AG04449 (cell line): ENCODE data around the gene SPATA31E1.

ENCODE experiments used
- CTCF ChIA-PET: fragments of 350-600 bp; formaldehyde crosslinking; extraction: SDS; loops from one replicate; lab custom pipeline; 2021; ENCODE audit warnings: antibody characterized with exemption; lab: Yijun Ruan, JAX
- POLR2A ChIA-PET: fragments of 400-600, 350-600 bp; formaldehyde crosslinking; extraction: SDS; loops from one replicate; lab custom pipeline; 2020; ENCODE audit warnings: antibody characterized with exemption, inconsistent platforms; lab: Yijun Ruan, JAX
- DNase-seq: peaks from one replicate; pipeline ENCODE4 v3.0.0-alpha.2; 2010; ENCODE audit warnings: low read depth, low spot score
- H3K4me3 ChIP-seq: 2 replicates; pipeline ENCODE4 v1.5.1; 2011; ENCODE audit warnings: low read depth, mild to moderate bottlenecking, control low read depth, low read length
- TF ChIP-seq, protein P1 (sequence below): IDR thresholded peaks from one replicate; pipeline ENCODE4 v1.5.1; 2011; ENCODE audit warnings: mild to moderate bottlenecking, moderate library complexity, low read length, control low read depth, inconsistent platforms; ENCODE audit not compliant: insufficient read depth; ENCODE audit errors: missing control alignments

SPATA31E1 gene

DNA sequence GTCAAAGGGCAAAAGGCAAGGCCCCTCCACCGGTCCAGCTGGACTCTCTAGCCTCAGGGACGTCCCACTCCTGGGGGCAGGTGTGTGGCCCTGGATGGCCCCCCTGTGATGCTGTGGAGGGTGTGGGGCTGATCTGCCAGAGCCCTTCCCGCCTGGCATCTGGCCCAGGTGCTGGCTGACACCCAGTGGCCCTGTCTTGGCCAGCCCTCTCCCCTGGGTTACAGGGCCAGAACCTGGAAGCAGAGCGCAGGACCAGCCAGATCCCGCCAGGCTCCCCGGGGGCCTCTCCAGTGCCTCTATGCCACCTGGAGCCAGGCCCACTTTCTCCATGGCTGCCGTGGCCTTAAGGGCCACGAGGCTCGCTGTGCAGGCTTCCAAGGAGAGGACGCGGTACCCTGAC lies 22.9 kb upstream of the SPATA31E1 start:
- no peak for DNase-seq
- no peak overlapping the region for H3K4me3 ChIP-seq
- POLR2A ChIA-PET, result no interaction called here
- TF ChIP-seq, protein P1, sequence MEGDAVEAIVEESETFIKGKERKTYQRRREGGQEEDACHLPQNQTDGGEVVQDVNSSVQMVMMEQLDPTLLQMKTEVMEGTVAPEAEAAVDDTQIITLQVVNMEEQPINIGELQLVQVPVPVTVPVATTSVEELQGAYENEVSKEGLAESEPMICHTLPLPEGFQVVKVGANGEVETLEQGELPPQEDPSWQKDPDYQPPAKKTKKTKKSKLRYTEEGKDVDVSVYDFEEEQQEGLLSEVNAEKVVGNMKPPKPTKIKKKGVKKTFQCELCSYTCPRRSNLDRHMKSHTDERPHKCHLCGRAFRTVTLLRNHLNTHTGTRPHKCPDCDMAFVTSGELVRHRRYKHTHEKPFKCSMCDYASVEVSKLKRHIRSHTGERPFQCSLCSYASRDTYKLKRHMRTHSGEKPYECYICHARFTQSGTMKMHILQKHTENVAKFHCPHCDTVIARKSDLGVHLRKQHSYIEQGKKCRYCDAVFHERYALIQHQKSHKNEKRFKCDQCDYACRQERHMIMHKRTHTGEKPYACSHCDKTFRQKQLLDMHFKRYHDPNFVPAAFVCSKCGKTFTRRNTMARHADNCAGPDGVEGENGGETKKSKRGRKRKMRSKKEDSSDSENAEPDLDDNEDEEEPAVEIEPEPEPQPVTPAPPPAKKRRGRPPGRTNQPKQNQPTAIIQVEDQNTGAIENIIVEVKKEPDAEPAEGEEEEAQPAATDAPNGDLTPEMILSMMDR, result no peak
- CTCF ChIA-PET, result no interaction called here

DNA sequence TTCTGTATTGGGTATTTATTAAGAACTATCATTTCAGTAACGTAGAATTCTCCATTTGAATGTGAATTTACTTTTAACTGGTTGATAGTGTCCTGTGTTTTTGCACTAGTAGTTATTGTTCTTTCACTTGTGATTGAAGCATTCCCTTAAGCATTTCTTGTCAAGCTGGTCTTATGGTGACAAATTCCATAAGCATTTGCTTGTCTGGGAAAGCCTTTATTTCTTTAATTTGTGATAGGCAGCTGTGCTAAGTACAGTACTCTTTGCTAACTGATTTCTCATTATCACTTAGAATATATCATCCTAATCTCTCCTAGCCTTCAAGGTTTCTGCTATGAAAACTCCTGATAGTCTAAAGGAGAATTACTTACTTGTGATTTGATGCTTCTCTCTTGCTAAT lies 21.3 kb upstream of the SPATA31E1 start:
- ChIA-PET CTCF (interaction anchor here (0.6 to 1.3 kb wide), 2 partner anchors 13 to 176 kb away, joined by 3 to 4 read pairs; no protein-coding TSS in a partner anchor), POLR2A (no interaction called here)
- no peak for DNase-seq
- H3K4me3 ChIP-seq, result no peak overlapping the region
- TF ChIP-seq, protein P1, result no peak

DNA sequence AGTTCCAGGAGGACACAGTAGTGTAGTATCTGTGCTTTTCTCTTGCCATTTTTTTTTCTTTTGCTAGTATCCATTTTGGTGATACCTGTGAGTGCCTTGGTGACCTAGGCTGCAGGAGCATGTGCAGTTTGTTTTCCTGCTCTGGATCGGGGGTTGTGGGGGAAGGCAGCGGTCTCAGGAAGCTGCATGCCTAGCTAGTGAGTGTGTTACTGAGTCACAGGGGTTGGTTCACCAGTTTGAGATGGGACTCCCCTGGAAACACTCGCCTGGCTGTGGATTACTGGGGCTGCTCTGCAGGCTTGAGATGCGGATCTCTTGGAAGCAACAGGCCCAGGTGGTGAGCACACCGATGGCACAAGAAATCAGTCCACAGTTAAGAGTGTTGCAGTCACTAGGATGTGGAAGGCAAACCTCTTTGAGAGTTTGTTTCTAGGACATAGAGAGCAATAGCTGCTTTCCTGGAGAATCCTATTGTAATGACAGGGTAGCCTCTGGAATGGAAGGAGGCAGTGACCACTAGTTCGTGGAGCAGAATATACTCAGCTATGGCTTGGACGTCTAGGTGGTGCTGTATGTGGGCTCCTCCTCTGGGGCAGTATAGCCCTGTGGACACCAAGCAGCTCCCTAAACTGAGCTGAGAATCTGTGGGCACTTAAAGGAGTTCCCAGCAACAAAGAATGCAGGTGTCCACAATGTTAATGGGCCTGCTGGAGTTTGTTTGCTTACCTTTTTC lies 20.0 kb upstream of the SPATA31E1 start:
- no peak overlapping the region for H3K4me3 ChIP-seq
- POLR2A ChIA-PET, result interaction anchor here (0.7 to 1.0 kb wide), 2 partner anchors 16 to 111 kb away, joined by 3 to 4 read pairs; no protein-coding TSS in a partner anchor
- CTCF ChIA-PET, result interaction anchor here (0.9 to 1.3 kb wide), 2 partner anchors 85 to 178 kb away, joined by 3 to 4 read pairs; no protein-coding TSS in a partner anchor
- peak; percentile 28 for DNase-seq
- TF ChIP-seq, protein P1, result no peak

DNA sequence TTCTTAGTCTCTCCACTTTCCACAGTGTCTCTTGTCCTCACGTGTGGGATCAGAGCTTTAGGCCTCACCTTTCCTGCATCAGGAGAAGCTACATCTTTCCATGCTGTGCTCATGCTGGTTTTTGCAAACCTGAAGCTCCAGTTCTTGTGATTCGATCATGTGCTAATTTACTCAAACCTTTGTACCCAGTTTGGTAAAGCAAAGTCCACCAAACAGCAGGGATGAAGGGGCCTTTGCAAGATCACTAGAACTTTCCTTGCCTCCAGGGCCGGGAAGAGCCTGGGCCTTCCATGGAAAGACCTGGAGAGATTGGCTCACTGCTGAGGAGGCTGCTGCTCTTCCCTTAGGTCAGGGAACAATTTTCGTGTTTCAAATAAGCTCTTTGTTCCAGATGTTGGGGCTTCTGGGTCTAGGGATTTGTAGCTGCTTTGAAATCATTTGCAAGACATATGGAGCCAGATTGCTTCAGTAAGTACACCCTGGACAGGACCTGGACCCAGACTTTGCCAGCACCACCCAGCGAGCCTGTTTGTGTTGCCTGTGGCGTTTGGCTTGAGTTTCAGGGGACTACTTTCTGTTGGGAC lies 18.7 kb upstream of the SPATA31E1 start:
- TF ChIP-seq, protein P1, result no peak
- no peak overlapping the region for H3K4me3 ChIP-seq
- POLR2A ChIA-PET, result no interaction called here
- CTCF ChIA-PET, result no interaction called here
- no peak for DNase-seq

DNA sequence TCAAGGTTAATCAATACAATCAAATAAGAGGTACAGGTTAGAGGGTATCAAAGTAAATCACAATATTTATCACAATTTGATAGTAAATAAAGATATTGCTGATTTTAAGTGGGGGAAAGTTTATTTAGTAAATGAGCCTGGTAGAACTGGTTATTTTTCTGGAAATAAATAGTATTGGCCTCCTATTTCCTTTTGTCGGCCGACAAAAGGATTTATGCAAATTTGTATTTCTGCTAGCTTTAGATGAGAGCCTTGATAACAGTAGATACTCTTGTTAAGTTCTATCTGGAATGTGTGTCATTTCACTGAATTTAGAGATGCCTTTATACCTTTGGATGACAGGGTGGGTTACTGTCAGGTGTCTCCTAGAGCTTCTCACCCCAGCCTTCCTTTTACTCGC lies 17.8 kb upstream of the SPATA31E1 start:
- TF ChIP-seq, protein P1, result no peak
- H3K4me3 ChIP-seq, result no peak overlapping the region
- CTCF ChIA-PET, result no interaction called here
- DNase-seq, result no peak
- POLR2A ChIA-PET, result no interaction called here

- POLR2A ChIA-PET, result no interaction called here
- CTCF ChIA-PET, result interaction anchor here (1.1 to 1.4 kb wide), 2 partner anchors 14 to 181 kb away, joined by 3 to 4 read pairs; no protein-coding TSS in a partner anchor
- no peak overlapping the region for H3K4me3 ChIP-seq
These were observed 17.1 kb upstream of the SPATA31E1 start for GRCh38 chr9:87865626-87866025.

More at GRCh38 chr9:87865626-87866025, 17.1 kb upstream of the SPATA31E1 start:
- TF ChIP-seq, protein P1, result no peak
- DNase-seq, result no peak
